Testis (tissue), 2 donors: ENCODE data around the gene CAPN7.

Experiments
- POLR2A ChIP-seq: fragments of 450-650 bp; IDR thresholded peaks from one replicate; pipeline ENCODE4 v1.6.1; 2017; ENCODE audit warnings: antibody characterized with exemption, mild to moderate bottlenecking, moderate library complexity
- TF ChIP-seq, protein P1 (sequence below), 3 experiments: fragments of 450-650 bp in 2 of 3; fragments of 200-600 bp in 1 of 3; sonication (generic) in 1 of 3; IDR thresholded peaks; one replicate each; pipeline ENCODE4 v1.5.1; 2016 to 2019; ENCODE audit warnings: antibody characterized with exemption in 3 of 3, mild to moderate bottlenecking in 2 of 3, moderate library complexity in 1 of 3

DNA sequence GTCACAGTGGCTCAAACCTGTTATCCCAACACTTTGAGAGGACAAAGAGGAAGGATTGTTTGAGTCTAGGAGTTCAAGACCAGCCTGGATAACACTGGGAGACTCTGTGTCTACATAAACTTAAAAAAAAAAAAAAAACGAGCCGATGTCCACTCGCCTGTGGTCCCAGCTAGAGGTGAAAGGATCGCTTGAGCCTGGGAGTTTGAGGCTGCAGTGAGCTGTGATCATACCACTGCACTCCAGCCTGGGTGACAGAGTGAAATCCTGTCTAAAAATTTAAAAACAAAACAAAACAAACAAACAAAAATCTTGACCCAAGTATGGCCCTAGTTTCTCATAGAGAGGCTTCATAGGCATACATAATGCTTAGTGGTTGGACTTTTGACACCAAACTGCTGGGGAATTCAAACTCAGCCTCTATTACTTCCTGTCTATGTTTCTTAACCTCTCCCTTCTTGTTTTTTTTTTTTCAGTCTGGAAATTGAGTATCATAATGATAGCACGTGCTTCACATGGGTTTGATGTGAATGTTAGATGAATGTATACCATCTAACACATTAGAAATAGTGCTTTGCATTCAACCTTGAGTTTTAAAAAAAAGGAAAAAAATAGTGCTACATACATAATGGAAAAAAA is 46.4 kb upstream of the CAPN7 start:
- TF ChIP-seq, protein P1, sequence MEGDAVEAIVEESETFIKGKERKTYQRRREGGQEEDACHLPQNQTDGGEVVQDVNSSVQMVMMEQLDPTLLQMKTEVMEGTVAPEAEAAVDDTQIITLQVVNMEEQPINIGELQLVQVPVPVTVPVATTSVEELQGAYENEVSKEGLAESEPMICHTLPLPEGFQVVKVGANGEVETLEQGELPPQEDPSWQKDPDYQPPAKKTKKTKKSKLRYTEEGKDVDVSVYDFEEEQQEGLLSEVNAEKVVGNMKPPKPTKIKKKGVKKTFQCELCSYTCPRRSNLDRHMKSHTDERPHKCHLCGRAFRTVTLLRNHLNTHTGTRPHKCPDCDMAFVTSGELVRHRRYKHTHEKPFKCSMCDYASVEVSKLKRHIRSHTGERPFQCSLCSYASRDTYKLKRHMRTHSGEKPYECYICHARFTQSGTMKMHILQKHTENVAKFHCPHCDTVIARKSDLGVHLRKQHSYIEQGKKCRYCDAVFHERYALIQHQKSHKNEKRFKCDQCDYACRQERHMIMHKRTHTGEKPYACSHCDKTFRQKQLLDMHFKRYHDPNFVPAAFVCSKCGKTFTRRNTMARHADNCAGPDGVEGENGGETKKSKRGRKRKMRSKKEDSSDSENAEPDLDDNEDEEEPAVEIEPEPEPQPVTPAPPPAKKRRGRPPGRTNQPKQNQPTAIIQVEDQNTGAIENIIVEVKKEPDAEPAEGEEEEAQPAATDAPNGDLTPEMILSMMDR (IDR thresholded peaks at IDR 0.05), result no peak
- TF ChIP-seq POLR2A, result no peak
